ENCODE measurements around the gene UCHL1.

Gene UCHL1

DNA sequence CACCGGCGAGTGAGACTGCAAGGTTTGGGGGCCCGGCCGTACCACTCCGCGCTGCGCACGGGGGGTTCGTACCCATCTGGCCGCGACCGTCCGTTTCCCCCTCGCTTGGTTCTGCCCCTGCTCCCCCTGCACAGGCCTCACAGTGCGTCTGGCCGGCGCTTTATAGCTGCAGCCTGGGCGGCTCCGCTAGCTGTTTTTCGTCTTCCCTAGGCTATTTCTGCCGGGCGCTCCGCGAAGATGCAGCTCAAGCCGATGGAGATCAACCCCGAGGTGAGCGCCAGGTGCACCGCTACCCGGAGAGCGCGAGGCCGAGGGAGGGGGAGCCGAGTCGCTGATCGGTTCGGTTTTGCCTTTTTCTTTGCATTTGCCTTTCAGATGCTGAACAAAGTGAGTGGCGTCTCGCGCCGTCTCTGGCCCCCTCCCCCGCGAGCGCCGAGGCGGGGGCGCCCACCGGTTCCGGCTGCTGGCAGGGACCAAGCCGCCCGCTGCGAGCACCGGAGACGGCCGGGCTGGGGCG is at the start of gene UCHL1:
Gene UCHL1 (plus strand): TSS at position 189 of the 517 bp plus-strand sequence. CDS start 49 bp downstream, at position 238.
- in situ Hi-C loops (cut with HindIII; ENCODE audit: low pct_ligation_motif_present, low pct_unique_long_range_greater_than_20kb, low sequenced_read_pairs): no loop called here
- DNase-seq: no peak

DNA sequence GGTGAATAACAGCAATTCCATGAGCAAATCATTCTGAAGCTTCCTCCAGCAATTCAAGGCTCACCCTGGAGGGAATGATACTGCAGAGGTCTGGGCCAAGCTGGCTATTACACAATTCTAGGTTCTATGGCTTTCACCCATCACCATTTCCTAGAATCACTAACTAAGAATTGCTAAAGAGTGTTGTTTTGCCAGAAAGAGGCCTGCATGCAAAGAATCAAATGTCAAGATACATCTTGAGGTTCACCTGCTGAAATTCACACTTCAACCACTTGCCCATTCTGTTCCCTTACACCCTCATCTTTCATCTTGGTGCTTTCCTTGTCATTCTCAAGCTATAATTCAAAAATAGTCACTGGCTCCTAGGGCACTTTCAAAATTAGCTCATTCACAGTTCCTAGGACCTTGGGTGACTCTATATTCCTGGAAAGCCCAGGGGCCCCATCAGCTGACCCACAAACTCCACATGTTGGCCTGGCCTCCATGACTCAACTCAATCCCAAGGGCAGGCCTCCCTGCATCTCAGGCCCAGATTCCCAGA is 49.4 kb upstream of the UCHL1 start:
- in situ Hi-C loops (cut with HindIII; ENCODE audit: low pct_ligation_motif_present, low pct_unique_long_range_greater_than_20kb, low sequenced_read_pairs): loop anchor here (25.0 kb wide), 1 partner anchor 270 kb away; no protein-coding TSS in a partner anchor
- no peak for DNase-seq

DNA sequence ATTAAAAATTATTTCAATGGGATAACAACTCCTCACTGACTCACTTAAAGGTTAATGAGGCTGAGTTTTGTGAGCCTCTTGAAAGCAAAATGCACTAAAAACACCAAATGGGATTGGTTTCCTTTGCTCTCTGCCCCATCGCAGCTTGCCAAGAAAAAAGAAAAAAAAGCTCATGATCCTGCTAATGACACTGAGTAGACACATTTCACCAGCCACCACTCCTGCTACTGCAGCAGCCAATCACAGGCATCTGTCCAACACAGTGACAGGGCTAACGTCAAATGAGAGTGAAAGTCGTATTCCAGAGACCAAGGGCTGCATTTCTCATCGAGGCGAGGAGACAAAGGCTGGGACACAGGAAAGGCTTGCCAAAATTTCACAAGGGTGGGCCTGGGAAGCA is 47.5 kb upstream of the UCHL1 start:
- in situ Hi-C loops (cut with HindIII; ENCODE audit: low pct_ligation_motif_present, low pct_unique_long_range_greater_than_20kb, low sequenced_read_pairs): loop anchor here (25.0 kb wide), 1 partner anchor 272 kb away; no protein-coding TSS in a partner anchor

DNA sequence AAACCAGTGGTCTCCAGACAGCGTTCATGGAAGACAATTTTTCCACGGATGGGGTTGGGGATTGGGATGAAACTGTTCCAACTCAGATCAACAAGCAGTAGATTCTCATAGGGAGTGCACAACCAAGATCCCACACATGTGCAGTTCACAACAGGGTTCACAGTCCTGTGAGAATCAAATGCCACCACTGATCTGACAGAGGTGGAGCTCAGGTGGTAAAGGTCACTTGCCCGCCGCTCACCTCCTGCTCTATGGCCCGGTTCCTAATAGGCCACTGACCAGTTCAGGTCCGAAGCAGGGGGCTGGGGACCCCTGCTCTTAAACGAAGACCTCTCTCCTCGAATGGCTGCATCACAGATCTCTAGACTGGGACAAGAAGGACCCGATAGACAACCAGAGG is 46.8 kb upstream of the UCHL1 start:
- in situ Hi-C loops (cut with HindIII; ENCODE audit: low pct_ligation_motif_present, low pct_unique_long_range_greater_than_20kb, low sequenced_read_pairs): loop anchor here (25.0 kb wide), 1 partner anchor 273 kb away; no protein-coding TSS in a partner anchor
- DNase-seq: no peak

More for the DNA sequence above, 47.5 kb upstream of the UCHL1 start:
- DNase-seq: no peak

DNA sequence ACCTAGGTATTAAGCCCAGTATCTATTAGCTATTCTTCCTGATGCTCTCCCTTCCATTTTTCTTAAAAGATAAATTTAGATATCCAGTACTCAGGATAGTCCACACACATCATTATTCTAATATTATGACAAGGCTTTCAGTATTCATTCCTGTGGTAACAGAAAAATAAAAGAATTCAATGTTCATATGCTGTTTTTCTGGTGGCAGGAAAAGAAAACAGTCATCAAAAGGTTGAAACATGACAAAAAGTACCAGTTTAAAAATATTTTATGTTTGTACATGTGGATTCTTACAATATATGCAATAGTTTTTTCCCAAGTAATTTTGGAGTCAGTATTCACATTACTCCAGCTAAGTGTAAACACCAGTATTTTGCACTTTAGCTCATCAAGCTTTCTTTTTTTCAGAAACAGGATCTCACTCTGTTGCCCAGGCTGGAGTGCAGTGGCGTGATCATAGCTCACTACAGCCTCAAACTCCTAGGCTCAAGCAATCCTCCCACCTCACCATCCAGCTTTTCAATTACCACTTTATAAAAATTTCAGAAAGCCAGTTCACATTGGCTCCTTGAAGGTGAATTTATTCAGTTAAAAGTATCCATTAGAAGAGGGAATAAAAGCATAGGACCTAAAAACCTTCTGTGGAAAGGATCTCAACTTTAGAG is 44.6 kb upstream of the UCHL1 start:
- no peak for DNase-seq
- in situ Hi-C loops (cut with HindIII; ENCODE audit: low pct_ligation_motif_present, low pct_unique_long_range_greater_than_20kb, low sequenced_read_pairs): loop anchor here (25.0 kb wide), 1 partner anchor 275 kb away; no protein-coding TSS in a partner anchor

DNA sequence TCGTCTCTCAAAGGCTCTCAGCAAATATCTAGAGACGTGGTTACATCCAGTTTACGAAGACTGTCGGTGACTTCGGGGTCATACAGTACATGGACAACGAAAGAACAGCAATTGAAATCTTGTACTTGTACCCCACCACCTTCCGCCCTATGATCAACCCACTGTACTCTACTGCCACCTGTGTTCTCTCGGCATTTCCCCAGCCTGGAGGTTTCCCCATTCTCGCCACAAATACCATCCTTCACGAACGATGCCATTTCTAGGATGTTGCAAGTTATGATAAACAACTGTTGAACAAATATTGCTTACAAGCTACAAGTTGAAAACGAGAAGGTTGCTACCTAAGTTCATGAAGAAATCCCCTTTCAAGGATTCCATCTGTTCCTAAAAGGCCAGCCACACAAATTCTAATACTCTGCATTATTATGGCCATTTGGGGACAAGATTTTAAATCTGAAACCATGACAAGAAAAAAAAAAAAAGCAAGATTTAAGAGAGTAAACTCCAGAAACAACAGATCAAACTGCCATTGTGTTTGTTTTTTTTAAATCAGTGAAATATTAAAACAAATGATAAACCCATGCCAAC is 44.0 kb upstream of the UCHL1 start:
- DNase-seq: peak; percentile 77
- in situ Hi-C loops (cut with HindIII; ENCODE audit: low pct_ligation_motif_present, low pct_unique_long_range_greater_than_20kb, low sequenced_read_pairs): loop anchor here (25.0 kb wide), 1 partner anchor 275 kb away; no protein-coding TSS in a partner anchor

DNA sequence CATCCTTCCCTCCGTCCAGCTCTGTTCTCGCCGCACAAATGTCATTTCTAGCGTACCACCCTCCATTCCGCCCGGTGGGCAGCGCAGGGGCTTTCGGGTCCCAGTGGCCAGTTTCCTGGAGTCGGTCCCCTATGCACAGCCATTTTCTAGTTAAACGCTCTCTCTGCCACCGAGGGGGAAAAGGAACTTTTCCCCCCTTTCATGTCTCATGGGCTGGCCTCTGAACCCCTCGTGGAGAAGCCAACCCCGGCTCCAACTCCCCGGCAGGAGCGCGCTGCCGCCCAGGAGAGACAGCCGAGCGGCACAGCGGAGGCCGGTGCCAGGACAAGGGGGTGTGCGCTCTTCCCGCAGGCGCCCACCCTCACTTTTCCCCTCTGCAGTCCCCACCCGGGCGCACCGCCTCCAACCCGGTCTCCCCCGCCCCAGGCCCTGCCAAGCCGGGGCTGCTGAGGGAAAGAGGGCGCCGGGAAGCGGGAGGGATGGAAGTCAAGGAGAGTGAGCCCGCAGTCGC is 43.0 kb upstream of the UCHL1 start:
- DNase-seq: no peak
- in situ Hi-C loops (cut with HindIII; ENCODE audit: low pct_ligation_motif_present, low pct_unique_long_range_greater_than_20kb, low sequenced_read_pairs): loop anchor here (25.0 kb wide), 1 partner anchor 276 kb away; no protein-coding TSS in a partner anchor

DNA sequence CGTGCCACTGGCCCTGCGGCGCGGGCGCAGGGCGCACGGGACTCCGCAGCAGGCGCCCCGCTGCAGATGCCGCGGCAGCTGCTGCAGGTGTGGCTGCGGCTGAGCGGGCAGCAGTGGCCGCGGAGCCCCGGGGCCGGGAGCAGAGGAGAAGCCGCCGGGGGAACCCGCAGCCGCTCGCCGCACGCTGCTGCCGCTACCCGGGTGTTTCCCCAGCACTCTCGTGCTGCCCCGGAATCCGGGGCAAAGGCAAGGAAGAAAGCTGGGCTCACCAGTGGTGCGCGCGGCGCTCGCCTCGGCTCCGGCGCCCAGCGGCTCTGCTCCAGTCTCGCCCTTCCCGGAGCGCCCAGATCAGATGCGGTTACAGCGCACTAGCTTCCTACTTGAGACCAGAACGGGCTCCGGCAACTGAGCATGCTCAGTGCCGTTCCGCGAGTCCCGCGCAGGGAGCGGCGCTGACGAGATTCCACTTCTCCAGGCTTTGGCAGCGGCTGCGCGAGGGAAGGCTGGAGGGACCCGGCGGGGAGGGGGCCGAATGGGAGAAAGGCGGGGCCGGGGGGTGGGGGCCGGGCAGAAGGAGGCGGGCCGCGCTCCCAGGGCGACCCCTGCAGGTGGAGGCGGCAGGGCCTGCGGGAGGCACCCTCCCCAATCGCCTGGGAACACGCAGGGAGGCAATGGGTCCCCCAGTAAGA is 42.4 kb upstream of the UCHL1 start, which contains the start of gene APBB2:
Gene APBB2 (minus strand): TSS at position 407 of the 689 bp plus-strand sequence. CDS start 181,288 bp downstream, outside the sequence.
- in situ Hi-C loops (cut with HindIII; ENCODE audit: low pct_ligation_motif_present, low pct_unique_long_range_greater_than_20kb, low sequenced_read_pairs): loop anchor here (25.0 kb wide), 1 partner anchor 277 kb away; no protein-coding TSS in a partner anchor
- DNase-seq: peak; percentile 96

DNA sequence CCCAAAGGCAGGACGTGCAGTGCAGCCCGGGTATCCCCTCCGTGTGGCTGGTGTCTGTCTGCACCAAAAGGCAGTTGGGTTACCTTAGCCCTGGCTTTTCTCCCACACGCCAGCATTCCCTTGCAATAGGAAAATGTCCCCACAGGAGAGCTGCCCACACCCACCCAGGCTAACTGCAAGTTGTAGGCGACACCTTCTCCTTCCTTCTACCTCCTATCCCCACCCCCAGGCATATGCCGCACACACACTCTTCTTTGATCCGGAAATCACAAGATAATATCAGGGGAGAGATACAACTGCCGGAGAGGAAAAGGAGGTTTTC is 41.9 kb upstream of the UCHL1 start:
- in situ Hi-C loops (cut with HindIII; ENCODE audit: low pct_ligation_motif_present, low pct_unique_long_range_greater_than_20kb, low sequenced_read_pairs): loop anchor here (25.0 kb wide), 1 partner anchor 277 kb away; no protein-coding TSS in a partner anchor
- no peak for DNase-seq

DNA sequence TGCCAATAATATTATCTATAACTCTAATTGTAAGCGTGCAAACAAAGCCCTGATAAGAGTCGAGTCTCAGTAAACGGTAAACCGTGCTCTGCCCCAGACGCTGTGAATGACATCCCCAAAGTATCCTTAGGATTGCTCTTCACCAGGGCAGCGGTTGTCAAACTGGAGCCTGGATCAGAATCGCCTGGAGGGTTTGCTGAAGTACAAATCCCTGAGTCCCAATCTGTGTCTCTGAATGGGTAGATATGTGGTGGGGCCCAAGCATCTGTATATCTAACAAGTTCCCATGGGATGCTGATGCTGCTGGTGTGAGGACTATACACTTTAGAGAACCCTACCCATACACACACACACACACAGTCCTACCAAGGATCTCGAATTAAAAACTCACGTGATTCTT is 41.6 kb upstream of the UCHL1 start:
- in situ Hi-C loops (cut with HindIII; ENCODE audit: low pct_ligation_motif_present, low pct_unique_long_range_greater_than_20kb, low sequenced_read_pairs): loop anchor here (25.0 kb wide), 1 partner anchor 278 kb away; no protein-coding TSS in a partner anchor

DNA sequence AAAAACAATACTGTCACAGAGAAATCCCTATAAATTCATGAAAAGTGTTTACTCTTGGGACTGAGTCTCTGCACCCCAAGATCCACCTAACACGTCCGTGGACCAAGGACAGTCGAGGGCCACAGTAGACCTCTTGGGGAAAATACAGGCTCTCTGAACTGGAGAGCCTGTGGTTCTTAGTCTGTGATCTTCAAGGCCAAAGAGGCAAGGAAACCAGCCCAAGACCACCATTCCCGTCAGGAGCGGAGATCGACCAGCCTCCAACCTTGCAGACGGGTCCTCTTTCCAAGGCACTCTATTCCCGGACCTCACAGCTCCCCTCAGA is 40.8 kb upstream of the UCHL1 start:
- in situ Hi-C loops (cut with HindIII; ENCODE audit: low pct_ligation_motif_present, low pct_unique_long_range_greater_than_20kb, low sequenced_read_pairs): loop anchor here (25.0 kb wide), 1 partner anchor 279 kb away; no protein-coding TSS in a partner anchor

More for the DNA sequence above, 41.6 kb upstream of the UCHL1 start:
- no peak for DNase-seq

DNA sequence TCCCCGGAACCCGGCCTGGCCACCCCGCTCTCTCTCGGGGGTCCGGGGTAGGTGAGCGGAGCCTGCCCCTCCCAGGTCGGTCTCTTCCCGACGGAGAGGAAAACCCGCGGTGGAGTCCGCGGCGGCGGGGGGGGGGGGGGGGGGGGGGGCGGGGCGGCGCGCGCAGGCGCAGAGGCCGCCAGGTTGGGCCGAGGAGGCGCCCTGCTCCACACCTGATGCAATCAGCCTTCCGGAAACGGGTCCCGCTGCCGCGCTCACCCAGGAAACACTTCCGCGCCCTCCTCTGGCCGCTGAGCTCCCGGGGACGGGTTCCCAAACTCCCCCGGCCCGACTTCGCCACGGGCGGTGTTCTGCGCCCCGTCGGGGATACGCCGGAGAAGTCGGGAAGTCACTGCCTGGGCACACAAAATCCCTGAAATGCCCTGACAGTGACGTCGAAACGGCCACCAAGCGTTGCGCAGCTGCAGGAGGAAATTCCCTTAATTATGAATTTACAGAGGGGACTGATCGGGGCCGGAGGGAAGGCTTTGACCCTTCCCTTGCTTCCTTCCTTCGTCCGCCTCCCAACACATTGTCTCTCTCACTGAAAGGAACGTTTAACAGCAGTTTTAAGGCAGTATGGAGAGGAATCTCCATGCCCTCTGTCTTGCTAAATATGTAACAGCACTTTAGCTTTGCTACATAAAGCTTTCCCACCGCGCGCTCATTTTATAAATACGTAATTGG is 40.3 kb upstream of the UCHL1 start:
- in situ Hi-C loops (cut with HindIII; ENCODE audit: low pct_ligation_motif_present, low pct_unique_long_range_greater_than_20kb, low sequenced_read_pairs): loop anchor here (25.0 kb wide), 1 partner anchor 279 kb away; no protein-coding TSS in a partner anchor
- peak; percentile 82 for DNase-seq

More for the DNA sequence above, 40.8 kb upstream of the UCHL1 start:
- DNase-seq: no peak

DNA sequence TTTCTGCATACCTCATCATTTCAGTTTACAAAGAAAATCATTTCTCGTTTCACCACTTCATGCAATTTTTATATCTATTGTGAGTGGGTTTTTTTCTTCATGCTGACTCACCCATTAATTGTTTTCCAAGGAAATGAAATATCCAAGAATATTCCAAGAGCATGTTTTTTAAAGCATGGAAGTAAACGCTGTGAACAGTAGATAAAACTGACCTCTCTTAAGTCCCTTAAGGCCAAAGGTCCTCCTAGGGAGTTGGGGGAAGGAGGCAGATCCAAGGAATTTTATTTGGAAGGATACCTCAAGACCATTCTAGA is 39.8 kb upstream of the UCHL1 start:
- DNase-seq: no peak
- in situ Hi-C loops (cut with HindIII; ENCODE audit: low pct_ligation_motif_present, low pct_unique_long_range_greater_than_20kb, low sequenced_read_pairs): loop anchor here (25.0 kb wide), 1 partner anchor 280 kb away; no protein-coding TSS in a partner anchor

DNA sequence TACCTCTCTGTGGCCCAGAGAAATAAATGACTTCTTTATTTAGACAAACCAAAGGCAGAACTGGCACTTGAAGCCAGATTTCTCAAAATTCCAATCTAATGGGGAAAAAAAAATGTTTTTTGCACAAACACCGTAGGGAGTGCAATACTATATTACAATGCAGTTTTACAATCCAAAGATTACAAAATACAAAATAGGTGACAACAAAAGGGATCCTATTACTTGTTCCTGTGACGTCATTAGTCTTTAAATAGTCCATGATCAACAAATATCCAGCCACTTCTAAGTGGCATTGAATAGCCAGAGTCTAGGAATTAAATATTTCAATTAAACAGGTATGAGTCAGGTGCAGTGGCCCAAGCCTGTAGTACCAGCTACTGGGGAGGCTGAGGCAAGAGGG is 39.4 kb upstream of the UCHL1 start:
- in situ Hi-C loops (cut with HindIII; ENCODE audit: low pct_ligation_motif_present, low pct_unique_long_range_greater_than_20kb, low sequenced_read_pairs): loop anchor here (25.0 kb wide), 1 partner anchor 280 kb away; no protein-coding TSS in a partner anchor

DNA sequence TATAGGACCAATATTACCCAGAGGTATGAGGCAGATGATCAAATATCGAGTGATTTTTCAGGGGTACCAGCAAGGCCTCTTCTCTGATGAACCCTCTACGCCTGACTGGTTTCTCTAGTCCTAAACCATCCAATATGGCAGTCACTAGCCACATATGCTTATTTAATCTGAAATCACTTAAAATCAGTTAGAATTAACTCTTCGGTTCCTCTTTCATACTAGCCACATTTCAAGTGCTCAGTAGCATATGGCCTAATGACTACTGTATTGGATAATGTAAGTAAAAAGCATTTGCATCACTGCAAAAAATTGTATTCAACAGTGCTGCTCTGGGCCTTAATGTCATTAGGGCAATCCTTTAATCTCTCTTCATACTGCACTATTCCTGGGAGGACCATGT is 38.0 kb upstream of the UCHL1 start:
- in situ Hi-C loops (cut with HindIII; ENCODE audit: low pct_ligation_motif_present, low pct_unique_long_range_greater_than_20kb, low sequenced_read_pairs): loop anchor here (25.0 kb wide), 1 partner anchor 281 kb away; no protein-coding TSS in a partner anchor
- no peak for DNase-seq

More for the DNA sequence above, 39.4 kb upstream of the UCHL1 start:
- DNase-seq: no peak

DNA sequence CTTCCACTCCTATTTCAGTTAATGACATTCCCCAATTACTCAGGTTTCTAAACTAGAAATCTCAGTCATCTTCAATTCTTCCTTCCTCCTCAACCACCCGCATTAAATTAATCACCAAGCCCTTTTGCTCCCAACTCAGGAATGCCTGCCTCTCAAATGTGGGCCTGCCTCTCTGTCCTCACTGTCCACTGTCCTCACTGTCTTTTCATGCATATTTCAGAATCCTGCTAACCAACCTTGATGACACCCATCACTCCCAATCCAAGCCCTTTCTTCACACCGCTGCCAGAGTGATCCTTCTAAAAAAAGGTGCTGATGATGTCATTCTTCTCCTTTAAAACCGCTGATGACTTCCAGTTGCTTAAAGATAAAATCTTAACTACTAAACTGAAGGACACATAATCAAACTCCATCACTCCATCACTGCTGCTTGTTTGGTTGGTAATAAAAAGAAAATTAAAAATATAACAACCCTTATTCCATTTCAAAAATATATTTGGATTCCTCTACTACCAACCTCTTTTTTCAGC is 37.2 kb upstream of the UCHL1 start:
- in situ Hi-C loops (cut with HindIII; ENCODE audit: low pct_ligation_motif_present, low pct_unique_long_range_greater_than_20kb, low sequenced_read_pairs): loop anchor here (25.0 kb wide), 1 partner anchor 282 kb away; no protein-coding TSS in a partner anchor
- DNase-seq: no peak

DNA sequence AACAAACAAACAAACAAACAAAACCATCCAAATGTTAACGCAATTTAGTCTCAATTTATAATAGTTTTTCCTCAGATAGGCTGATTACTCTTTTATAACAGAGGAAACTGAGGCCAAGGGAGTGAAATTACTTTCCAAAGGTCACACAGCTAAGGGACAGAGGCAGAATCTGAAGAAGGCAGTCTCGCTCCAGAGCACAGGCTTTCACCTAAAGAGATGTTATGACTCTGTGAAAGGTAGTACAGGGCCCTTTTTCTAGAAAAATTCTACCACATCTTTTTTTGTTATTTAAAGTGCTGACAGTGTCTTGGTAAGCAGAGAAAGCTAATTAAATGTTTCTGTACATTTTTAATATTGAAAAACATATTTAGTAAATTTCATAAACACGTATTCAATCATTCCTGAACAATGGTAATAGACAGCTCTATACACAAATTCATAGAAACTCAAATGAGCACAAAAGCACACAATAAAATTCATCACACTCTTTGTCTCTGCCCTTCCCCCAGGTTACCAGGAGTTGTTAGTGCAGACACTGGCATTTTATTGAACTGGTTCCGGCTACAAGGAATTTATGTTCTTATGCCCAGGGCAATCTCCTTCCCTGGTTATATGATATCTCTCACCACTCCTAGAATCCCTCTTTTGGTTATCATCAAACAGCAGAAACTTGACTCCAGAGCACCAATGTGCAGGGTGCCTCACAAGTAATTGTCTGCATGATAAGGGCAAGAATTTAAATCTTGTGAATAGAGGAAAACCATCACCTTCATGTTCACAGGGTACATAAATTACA is 34.7 kb upstream of the UCHL1 start:
- no peak for DNase-seq
- in situ Hi-C loops (cut with HindIII; ENCODE audit: low pct_ligation_motif_present, low pct_unique_long_range_greater_than_20kb, low sequenced_read_pairs): loop anchor here (25.0 kb wide), 1 partner anchor 285 kb away; no protein-coding TSS in a partner anchor

Measured in ACHN (cell line).